ENCODE data around the gene MOCS2. TPM values are rescaled to one million over a fixed set of nuclear protein-coding genes. Genes with fewer than 3 reads are reported as not detected.

Gene MOCS2
- total and polyA plus RNA-seq, 2 of the 8 experiments (the other 6 are each of a cell fraction or from before 2014, with no cell fraction given) = 6.7 to 16.1 TPM

DNA sequence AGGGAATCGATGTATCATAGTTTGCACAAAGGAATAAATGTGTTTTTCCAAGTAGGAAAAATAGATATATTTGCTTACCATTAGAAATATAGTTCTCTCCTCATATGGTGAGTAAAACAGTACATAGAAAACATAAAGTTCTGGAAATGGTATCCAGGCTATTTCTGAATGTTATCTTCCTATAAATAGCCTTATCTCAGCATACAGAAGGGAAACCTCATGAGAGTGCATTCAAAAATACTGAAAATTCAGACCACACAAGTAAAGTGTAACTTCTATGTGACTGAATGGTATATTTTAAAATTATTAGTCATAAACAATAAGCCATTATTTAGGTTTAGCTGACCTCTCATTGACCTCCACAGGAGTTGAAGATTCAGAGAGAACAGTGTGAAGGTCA lies 43.5 kb downstream of the MOCS2 start:
- Histone ChIP-seq H2BK15ac (ENCODE audit: low read length) (no peak overlapping the region), H3K9me3 (ENCODE audit: insufficient read depth in 2 of 2, low read depth in 1 of 2, low read length in 1 of 2) (no peaks in the 10 kb centered on the region), H3K4me1 (replicated peaks in 1 of 4; ENCODE audit: control insufficient read depth in 3 of 4, insufficient read depth in 4 of 4, low read length in 3 of 4) (no peaks in the 10 kb centered on the region), H3K14ac (ENCODE audit: insufficient read length) (no peak overlapping the region), H2BK12ac (ENCODE audit: low read depth, low read length) (no peak overlapping the region), H3K79me1 (ENCODE audit: low read depth, low read length) (no peaks in the 10 kb centered on the region), H3K36me3 (ENCODE audit: control insufficient read depth in 2 of 4, insufficient read depth in 4 of 4, low read length in 3 of 4) (no peaks in the 10 kb centered on the region; a peak in 1 of 8 replicates), H3K27me3 (replicated peaks in 1 of 4; ENCODE audit: control insufficient read depth in 3 of 4, extremely low read depth in 1 of 4, insufficient read depth in 3 of 4, low read length in 3 of 4) (no peaks in the 10 kb centered on the region), H3K18ac (ENCODE audit: extremely low read depth, low read length) (no peak overlapping the region), H3K27ac (ENCODE audit: low read depth, low read length) (no peak overlapping the region), H4K5ac (ENCODE audit: insufficient read length, low read depth, low read length) (no peak overlapping the region), H2BK20ac (ENCODE audit: low read length) (no peak overlapping the region), H3K4me2 (ENCODE audit: insufficient read depth in 1 of 2, low read depth in 2 of 2, low read length in 2 of 2) (no peak overlapping the region), H4K91ac (replicated peaks; ENCODE audit: insufficient read length, low read length) (no peak overlapping the region), H2AK5ac (ENCODE audit: low read depth, low read length) (no peak overlapping the region), H4K8ac (ENCODE audit: extremely low read depth, insufficient read depth, low read length) (no peak overlapping the region), H2BK5ac (ENCODE audit: low read depth, low read length) (no peak overlapping the region), H3K4ac (replicated peaks; ENCODE audit: insufficient read length, low read depth, low read length) (no peak overlapping the region), H2BK120ac (replicated peaks; ENCODE audit: low read depth, low read length) (no peak overlapping the region), H3K9ac (replicated peaks in 1 of 4; ENCODE audit: extremely low read depth in 1 of 4, low read depth in 3 of 4, low read length in 3 of 4) (no peak overlapping the region), H3K56ac (replicated peaks; ENCODE audit: insufficient read length, low read depth, low read length) (no peak overlapping the region), H3K4me3 (ENCODE audit: extremely low read depth in 1 of 4, insufficient read depth in 2 of 4, low read depth in 3 of 4, low read length in 4 of 4) (no peak overlapping the region), H3K23me2 (ENCODE audit: low read depth, low read length) (no peaks in the 10 kb centered on the region), H2AFZ (ENCODE audit: low read length) (no peak overlapping the region), H4K20me1 (replicated peaks in 1 of 2; ENCODE audit: control insufficient read depth in 1 of 2, insufficient read depth in 2 of 2, low read length in 2 of 2) (no peaks in the 10 kb centered on the region), H3K79me2 (ENCODE audit: control insufficient read depth in 1 of 2, insufficient read depth in 2 of 2, low read length in 2 of 2) (no peaks in the 10 kb centered on the region), H3K23ac (ENCODE audit: insufficient read length) (no peak overlapping the region)
- ChIA-PET POLR2A (ENCODE audit: partially characterized antibody) (no interaction called here), CTCF (ENCODE audit: partially characterized antibody) (interaction anchor here (1.2 kb wide), 1 partner anchor 117 kb away, joined by 3 read pairs; no protein-coding TSS in a partner anchor)
- 83% methylated on average over 1 of the region's 1 CpG; no CpG with 5 or more reads in 1 of the 2 experiments for WGBS, 2 experiments (ENCODE audit: extremely low coverage in 1 of 2, insufficient coverage in 1 of 2, insufficient read length in 1 of 2, insufficient replicate concordance in 2 of 2, low coverage in 1 of 2, low lambda C conversion rate in 2 of 2, missing lambda C conversion rate in 1 of 2)
- no peak for FAIRE-seq
- no peak for DNase-seq (ENCODE audit: low read depth in 1 of 2, low spot score in 2 of 2)
- no peak for TF ChIP-seq PHF8 (conservative IDR thresholded peaks at IDR 0.05; ENCODE audit: low read depth, low read length)
- TF ChIP-seq CEBPB (IDR thresholded peaks at IDR 0.05; ENCODE audit: low read depth, low read length) = no peak
